A549 (cell line): Measurements from ENCODE around the gene CLMN.

Source experiments
- BHLHE40 ChIP-seq: IDR thresholded peaks from 2 replicates; pipeline ENCODE4 v1.6.1; 2012; ENCODE audit warnings: low read depth, low read length, inconsistent platforms
- CTCF ChIP-seq: fragments of >200 bp; sonication (Bioruptor Twin); formaldehyde crosslinking; IDR thresholded peaks from 3 replicates; pipeline ENCODE4 v1.5.1; 2016
- EP300 ChIP-seq, 2 experiments: fragments of >200 bp; sonication (Bioruptor Twin); formaldehyde crosslinking; IDR thresholded peaks; 2 replicates in 1 of 2; 3 replicates in 1 of 2; pipeline ENCODE4 v1.6.1; 2016 to 2017
- HDAC2 ChIP-seq: fragments of 200-600 bp; sonication (generic); IDR thresholded peaks from 2 replicates; pipeline ENCODE4 v1.6.1; 2016
- POLR2A ChIP-seq: IDR thresholded peaks from 2 replicates; pipeline ENCODE4 v1.6.1; 2012; ENCODE audit warnings: mild to moderate bottlenecking, low read length
- RCOR1 ChIP-seq: fragments of 150-350 bp; IDR thresholded peaks from 2 replicates; pipeline ENCODE4 v1.6.1; 2014; ENCODE audit warnings: antibody characterized with exemption, low read length, low read depth
- REST ChIP-seq: fragments of 200-600 bp; sonication (generic); IDR thresholded peaks from 2 replicates; pipeline ENCODE4 v1.6.1; 2016; ENCODE audit warnings: antibody characterized with exemption, mild to moderate bottlenecking, moderate library complexity
- RFX5 ChIP-seq: fragments of 450-650 bp; IDR thresholded peaks from 2 replicates; pipeline ENCODE4 v1.7.1; 2014; ENCODE audit warnings: antibody characterized with exemption, mild to moderate bottlenecking, moderate library complexity
- ZC3H11A ChIP-seq: fragments of 450-650 bp; IDR thresholded peaks from 2 replicates; pipeline ENCODE4 v1.6.1; 2014; ENCODE audit warnings: antibody characterized with exemption, mild to moderate bottlenecking

GRCh38 chr14:95192311-95192710 is 127.4 kb downstream of the CLMN start:
- TF ChIP-seq HDAC2 (no peak), BHLHE40 (no peak), ZC3H11A (no peak), EP300 (IDR thresholded peaks at IDR 0.05) (no peak), POLR2A (no peak), RFX5 (no peak), RCOR1 (no peak), CTCF (no peak), REST (no peak)
